Pancreas (tissue), 10 donors: Measurements from ENCODE around the gene SETD1A. TPM values are rescaled to one million over a fixed set of nuclear protein-coding genes. Genes with fewer than 3 reads are reported as not detected.

Source experiments
- ATAC-seq, 4 donors: fragments of 200-7000 bp; cut with Tn5 transposase; one replicate each; pipeline versions ENCODE4 v1.8.0 to v1.9.1; 2020; ENCODE audit warnings: mild to moderate bottlenecking in 4 of 4, moderate library complexity in 4 of 4
- DNase-seq, 6 donors: peaks; one replicate each; pipeline ENCODE4 v3.0.0-alpha.2; 2020
- FAIRE-seq: peaks from 2 replicates; lab custom pipeline; 2012; peaks lifted over from hg19 to GRCh38; lab: Jason Lieb, UNC
- H3K27ac ChIP-seq, 4 donors: fragments of 200-600 bp; sonication (generic); 1 replicate in 3 of 4; 2 replicates in 1 of 4; pipeline versions ENCODE4 v1.5.0 to v1.8.0; 2020
- H3K27me3 ChIP-seq, 4 donors: fragments of 200-600 bp; one replicate each; pipeline ENCODE4 v1.8.0; 2021
- H3K36me3 ChIP-seq, 3 donors: fragments of 200-600 bp; sonication (generic) in 1 of 3; one replicate each; pipeline versions ENCODE4 v1.5.0 to v1.8.0; 2020 to 2021
- H3K4me1 ChIP-seq, 3 donors: fragments of 200-600 bp; one replicate each; pipeline ENCODE4 v1.8.0; 2021
- H3K4me3 ChIP-seq, 4 donors: fragments of 200-600 bp; sonication (generic) in 2 of 4; one replicate each; pipeline versions ENCODE4 v1.5.0 to v1.8.0; 2020 to 2021
- H3K9me3 ChIP-seq, 4 donors: fragments of 200-600 bp; one replicate each; pipeline ENCODE4 v1.8.0; 2021
- WGBS, 2 donors: extraction: QIAGEN DNeasy Blood & Tissue Kit; methylation state at CpG; one replicate each; pipeline ENCODE4 v1.1.7; 2013; 5-methylcytosine and 5-hydroxymethylcytosine counted together
- intact Hi-C, 3 donors: fragments of 100-400 bp; cut with DNase I; formaldehyde crosslinking; loops; one replicate each; pipeline versions ENCODE4 v1.11.1 to v1.14.2; 2022
- polyA plus RNA-seq, 2 donors: library from polyadenylated mRNA; stranded (reverse); fragments of 200-250 nt; gene quantifications; one replicate each; pipeline ENCODE4 v1.2.3, GENCODE V29; 2013
- total RNA-seq, 6 donors: library from RNA; stranded (reverse); fragmentation: NEBNext Ultra II Directional in 4 of 6; extraction: Animal tissue kit (Norgen Biotek cat#: 25700) in 4 of 6; gene quantifications; one replicate each; pipeline versions ENCODE4 v1.2.1 to v1.2.4, GENCODE V29; 2021 to 2023
- TF ChIP-seq, protein P1 (sequence below), 4 donors: fragments of 200-600 bp; sonication (generic) in 3 of 4; IDR thresholded peaks; one replicate each; pipeline versions ENCODE4 v1.5.0 to v1.8.0; 2021; ENCODE audit warnings: antibody characterized with exemption in 4 of 4
- donor health status: healthy with polysubstance abuse.
- donor health status: DM: no; HTN: no; CAD: no; lungs with moderate emphysema.
- donor health status: DM: no; HTN: no; CAD: no.
- donor health status: control.
- donor health status: control.
- donor health status: Bipolar disorder and iron deficiency.
- donor health status: DM: yes; HTN: yes; CAD: no.
- donor health status: DM: no; HTN: no; CAD: no.
- donor health status: DM: no; HTN: no; CAD: no.
- donor health status: DM: yes; HTN: yes; CAD: no.

SETD1A gene
- total and polyA plus RNA-seq, 8 donors, result 6.5 to 17.9 (median 8.5) TPM

DNA sequence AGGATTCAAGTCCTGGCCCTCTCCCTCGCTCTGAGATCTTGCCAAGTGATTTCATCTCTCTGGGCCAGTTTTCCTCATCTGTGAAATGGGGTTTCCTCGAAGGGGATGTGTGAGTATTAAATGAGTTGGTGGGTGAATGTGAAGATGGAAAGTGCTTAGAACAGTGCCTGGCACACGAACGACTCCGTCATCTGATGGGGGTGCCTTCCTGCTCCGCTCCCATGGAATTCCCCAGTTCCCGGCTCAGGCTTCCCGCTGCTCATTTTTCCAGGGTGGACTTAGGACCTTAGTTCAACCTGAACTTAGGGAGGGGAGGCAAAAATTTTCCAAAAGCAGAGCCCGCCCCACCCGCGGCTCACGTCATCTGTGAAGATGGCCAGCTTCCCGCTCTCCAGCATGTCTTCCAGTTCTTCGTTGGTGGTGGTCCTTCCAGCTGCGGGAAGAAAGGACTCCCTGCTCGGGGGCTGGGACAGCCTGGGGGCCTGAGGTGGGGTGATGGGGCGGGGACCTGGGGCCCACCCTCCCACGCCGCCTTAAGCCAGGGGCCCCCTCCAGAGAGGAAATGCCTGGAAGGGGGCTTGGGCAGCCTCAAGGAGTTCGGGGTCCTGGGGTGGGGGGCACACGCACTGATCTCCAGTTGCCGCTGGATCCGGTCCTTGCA lies 38.9 kb downstream of the SETD1A start:
- H3K27me3 ChIP-seq, result no peaks in the 10 kb centered on the region
- peak overlapping the region in 2 of 4 donors; percentile 60 to 63 for H3K27ac ChIP-seq
- H3K4me1 ChIP-seq, result peaks cover 3 to 4% (median 3%) of the 10 kb centered on the region in 3 donors
- intact Hi-C loops, result no loop called here
- peak overlapping the region; percentile 12 to 53 (median 31) for H3K4me3 ChIP-seq
- TF ChIP-seq, protein P1, sequence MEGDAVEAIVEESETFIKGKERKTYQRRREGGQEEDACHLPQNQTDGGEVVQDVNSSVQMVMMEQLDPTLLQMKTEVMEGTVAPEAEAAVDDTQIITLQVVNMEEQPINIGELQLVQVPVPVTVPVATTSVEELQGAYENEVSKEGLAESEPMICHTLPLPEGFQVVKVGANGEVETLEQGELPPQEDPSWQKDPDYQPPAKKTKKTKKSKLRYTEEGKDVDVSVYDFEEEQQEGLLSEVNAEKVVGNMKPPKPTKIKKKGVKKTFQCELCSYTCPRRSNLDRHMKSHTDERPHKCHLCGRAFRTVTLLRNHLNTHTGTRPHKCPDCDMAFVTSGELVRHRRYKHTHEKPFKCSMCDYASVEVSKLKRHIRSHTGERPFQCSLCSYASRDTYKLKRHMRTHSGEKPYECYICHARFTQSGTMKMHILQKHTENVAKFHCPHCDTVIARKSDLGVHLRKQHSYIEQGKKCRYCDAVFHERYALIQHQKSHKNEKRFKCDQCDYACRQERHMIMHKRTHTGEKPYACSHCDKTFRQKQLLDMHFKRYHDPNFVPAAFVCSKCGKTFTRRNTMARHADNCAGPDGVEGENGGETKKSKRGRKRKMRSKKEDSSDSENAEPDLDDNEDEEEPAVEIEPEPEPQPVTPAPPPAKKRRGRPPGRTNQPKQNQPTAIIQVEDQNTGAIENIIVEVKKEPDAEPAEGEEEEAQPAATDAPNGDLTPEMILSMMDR (IDR thresholded peaks at IDR 0.05), result no peak
- H3K9me3 ChIP-seq, result no peaks in the 10 kb centered on the region
- FAIRE-seq (no peak), ATAC-seq (peak; percentile 7 to 43 (median 20)), DNase-seq (peak in 1 of 6 donors; percentile 46)
- no peaks in the 10 kb centered on the region for H3K36me3 ChIP-seq
- 18 to 19% methylated on average over 23 of the region's 23 CpGs for WGBS, 2 donors

DNA sequence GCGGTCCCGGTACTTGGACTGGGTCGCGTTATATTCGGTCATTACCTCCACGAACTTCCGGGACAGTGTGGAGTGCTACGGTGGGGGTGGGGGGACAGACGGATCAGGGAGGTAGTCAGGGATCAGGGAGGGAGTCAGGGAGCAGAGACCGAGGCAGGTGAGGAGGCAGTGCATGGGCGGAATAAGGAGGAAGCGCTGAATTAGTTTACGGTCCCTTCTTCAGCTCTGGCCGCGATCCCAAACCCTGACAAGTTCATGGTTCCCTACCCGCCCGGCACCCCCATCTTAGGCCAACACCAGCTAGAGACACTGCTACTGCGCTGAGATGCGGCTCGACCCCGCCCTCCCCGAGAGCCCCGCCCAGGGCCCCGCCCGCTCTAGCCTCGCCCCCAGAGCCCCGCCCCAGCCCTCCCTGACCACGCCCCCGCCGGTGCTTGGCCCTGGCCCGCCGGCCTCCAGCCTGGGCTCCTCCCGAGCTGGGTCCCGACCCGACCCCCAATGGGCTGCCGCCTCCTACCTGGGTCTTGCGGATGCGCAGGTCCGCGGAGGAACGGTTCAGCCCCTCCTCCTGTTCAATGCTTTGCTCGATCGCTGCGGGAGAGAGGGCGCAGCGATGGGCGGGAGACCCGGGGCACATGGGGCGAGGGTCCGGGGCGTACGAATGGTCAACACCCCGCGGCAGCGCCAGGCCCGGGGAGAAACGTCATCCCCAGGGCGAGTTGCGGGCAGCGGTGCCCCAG lies 39.6 kb downstream of the SETD1A start:
- ATAC-seq, result peak; percentile 91 to 96 (median 96)
- no peak for FAIRE-seq
- intact Hi-C loops, result no loop called here
- no peaks in the 10 kb centered on the region for H3K27me3 ChIP-seq
- peak overlapping the region in 2 of 4 donors; percentile 60 to 63 for H3K27ac ChIP-seq
- H3K36me3 ChIP-seq, result no peaks in the 10 kb centered on the region
- peak overlapping the region; percentile 19 to 53 (median 36) for H3K4me3 ChIP-seq
- whole genome bisulfite sequencing, 2 donors, result 2 to 4% methylated on average over 53 to 60 of the region's 60 CpGs
- DNase-seq, result peak; percentile 75 to 95 (median 86)
- H3K4me1 ChIP-seq, result peaks cover 3 to 4% (median 3%) of the 10 kb centered on the region in 3 donors
- no peaks in the 10 kb centered on the region for H3K9me3 ChIP-seq
- TF ChIP-seq, protein P1 (IDR thresholded peaks at IDR 0.05), result no peak

DNA sequence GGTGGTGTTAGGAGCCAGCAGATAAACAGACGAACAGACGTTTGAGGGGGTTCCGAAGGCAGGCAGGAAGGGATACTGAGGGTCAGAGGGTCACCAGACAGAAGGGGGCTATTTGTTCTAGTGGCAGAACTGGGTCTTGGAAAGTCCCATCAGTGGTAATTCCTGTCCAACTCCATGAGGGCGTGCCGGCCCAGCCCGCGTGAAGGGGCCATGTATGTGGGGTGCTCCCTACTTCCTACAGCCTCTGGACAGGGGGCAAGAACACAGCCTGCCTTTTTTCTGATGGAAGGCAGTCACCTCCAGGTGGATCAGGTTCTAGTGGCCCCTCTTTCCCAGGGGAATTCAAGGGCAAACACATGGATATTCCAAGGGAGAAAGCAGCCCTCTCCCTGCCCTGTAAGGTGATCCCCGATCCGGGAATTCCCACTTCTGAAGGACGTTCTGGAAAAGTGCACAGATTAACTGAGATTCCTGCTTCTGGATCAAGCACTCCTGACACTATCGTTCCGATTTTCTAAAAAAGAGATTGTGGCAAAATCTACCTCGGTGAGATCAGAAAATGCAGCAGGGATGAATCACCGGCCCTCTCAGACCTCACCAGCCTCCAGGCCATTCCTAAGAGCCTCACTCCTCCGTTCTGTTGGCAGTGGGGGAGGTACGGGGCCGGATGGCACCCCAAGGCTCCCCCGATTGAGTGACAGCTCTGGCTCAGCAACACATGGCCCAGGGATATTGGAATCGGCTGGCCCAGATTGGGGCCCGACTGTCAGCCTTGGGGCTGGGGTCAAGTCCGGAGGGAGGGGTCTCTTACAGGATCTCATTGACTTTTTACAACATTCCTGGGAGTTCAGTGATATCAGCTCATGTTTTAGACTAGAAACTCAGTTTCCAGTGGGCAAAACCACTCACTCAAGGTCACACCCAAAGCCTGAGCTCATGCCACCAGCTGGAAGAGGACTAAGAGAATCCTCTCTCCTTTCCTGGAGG lies 40.5 kb downstream of the SETD1A start:
- TF ChIP-seq, protein P1 (IDR thresholded peaks at IDR 0.05), result no peak
- 66 to 72% methylated on average over 21 of the region's 21 CpGs for WGBS, 2 donors
- no peaks in the 10 kb centered on the region for H3K27me3 ChIP-seq
- FAIRE-seq (no peak), DNase-seq (no peak), ATAC-seq (peak in 3 of 4 donors; percentile 3 to 28 (median 12))
- peak overlapping the region; percentile 19 to 53 (median 36) for H3K4me3 ChIP-seq
- H3K4me1 ChIP-seq, result peaks cover 3 to 4% (median 3%) of the 10 kb centered on the region in 3 donors
- intact Hi-C loops, result no loop called here
- H3K27ac ChIP-seq, result peak overlapping the region in 3 of 4 donors; percentile 11 to 63 (median 17)
- H3K9me3 ChIP-seq, result no peaks in the 10 kb centered on the region
- no peaks in the 10 kb centered on the region for H3K36me3 ChIP-seq

DNA sequence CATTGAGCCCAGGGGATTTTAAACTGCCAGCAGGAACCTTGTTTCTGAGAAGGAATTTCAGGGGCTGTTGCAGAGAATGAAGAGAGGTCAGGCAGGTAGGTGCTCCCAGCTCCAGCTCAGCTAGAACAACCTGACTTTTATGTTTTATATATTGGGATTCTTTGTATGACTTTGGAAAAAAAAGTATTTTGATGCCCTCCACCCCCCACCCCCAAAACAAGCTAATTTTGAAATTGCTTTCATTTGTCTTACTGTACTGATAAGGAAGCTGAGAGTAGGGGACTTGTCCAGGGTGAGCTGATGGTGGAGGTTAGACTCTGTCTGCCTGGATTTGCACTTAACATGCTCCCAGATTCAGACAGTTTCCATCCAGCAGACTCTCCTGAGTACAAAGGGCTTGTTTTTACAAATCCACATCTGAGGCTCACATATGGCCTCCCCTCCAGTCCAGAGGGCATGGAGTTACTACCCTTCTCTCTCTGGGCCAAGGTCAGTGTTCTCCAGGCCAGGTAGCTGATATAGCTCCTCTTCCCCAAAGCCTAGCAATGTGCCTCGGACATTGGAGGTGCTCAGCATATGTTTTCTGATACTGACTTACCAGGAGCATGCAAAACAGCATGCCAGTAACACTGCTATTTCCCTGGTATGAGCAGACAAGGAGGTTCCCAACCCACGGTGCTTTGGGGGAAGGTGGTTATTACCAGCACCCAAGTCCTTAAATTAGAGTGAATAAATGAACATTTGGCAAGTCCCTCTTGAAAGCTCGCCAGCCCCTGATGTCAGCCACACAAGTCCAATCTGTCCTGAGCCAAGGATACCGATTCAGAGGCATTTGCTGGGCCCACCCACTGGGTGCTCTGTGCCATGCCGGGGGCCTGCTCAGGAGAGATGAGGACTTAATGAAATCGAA lies 41.6 kb downstream of the SETD1A start:
- TF ChIP-seq, protein P1 (IDR thresholded peaks at IDR 0.05), result no peak
- DNase-seq (no peak), ATAC-seq (no peak), FAIRE-seq (no peak)
- H3K36me3 ChIP-seq, result no peaks in the 10 kb centered on the region
- peak overlapping the region in 1 of 4 donors; percentile 63 for H3K27ac ChIP-seq
- no peaks in the 10 kb centered on the region for H3K9me3 ChIP-seq
- intact Hi-C loops, result no loop called here
- no peak overlapping the region for H3K4me3 ChIP-seq
- WGBS, 2 donors, result 67 to 73% methylated on average over 6 of the region's 6 CpGs
- peaks cover 3 to 4% (median 3%) of the 10 kb centered on the region in 3 donors for H3K4me1 ChIP-seq
- H3K27me3 ChIP-seq, result no peaks in the 10 kb centered on the region
